A673 (cell line): Measurements from ENCODE around the gene SEC22A. TPM values are rescaled to one million over a fixed set of nuclear protein-coding genes. Genes with fewer than 3 reads are reported as not detected.

ENCODE experiments used
- BruUV-seq: library from RNA; stranded (reverse); fragments of 400-500 nt; replicated peaks from 2 replicates; lab custom pipeline; 2021; lab: Mats Ljungman, UMichigan
- CTCF ChIA-PET: fragments of 300-600 bp; sonication (Branson Sonifier 250); formaldehyde crosslinking; loops from one replicate; lab custom pipeline; 2022; ENCODE audit warnings: antibody characterized with exemption; lab: Charles Lee
- POLR2A ChIA-PET: fragments of 300-600 bp; sonication (Branson Sonifier 250); formaldehyde crosslinking; loops from one replicate; lab custom pipeline; 2022; ENCODE audit warnings: antibody characterized with exemption; ENCODE audit not compliant: low non-redundant PET; lab: Charles Lee
- DNase-seq: peaks from one replicate; pipeline ENCODE4 v3.0.0-alpha.2; 2015; ENCODE audit warnings: low spot score
- H3K27ac ChIP-seq: fragments of 200-600 bp; sonication (generic); 2 replicates; pipeline ENCODE4 v1.5.1; 2016; ENCODE audit warnings: mixed run types, low read depth, mild to moderate bottlenecking, mixed read lengths, antibody characterized with exemption, low read length; ENCODE audit not compliant: poor library complexity, severe bottlenecking
- H3K27me3 ChIP-seq: fragments of 200-600 bp; sonication (generic); replicated peaks from 2 replicates; pipeline ENCODE4 v1.6.1; 2017; ENCODE audit warnings: mixed run types, low read depth, mild to moderate bottlenecking, mixed read lengths, antibody characterized with exemption, low read length; ENCODE audit not compliant: insufficient read depth, poor library complexity
- H3K36me3 ChIP-seq: fragments of 200-600 bp; sonication (generic); 2 replicates; pipeline ENCODE4 v1.6.1; 2016; ENCODE audit warnings: mixed run types, mild to moderate bottlenecking, mixed read lengths, antibody characterized with exemption, low read length; ENCODE audit not compliant: insufficient read depth, poor library complexity, severe bottlenecking
- H3K4me1 ChIP-seq: fragments of 200-600 bp; sonication (generic); 2 replicates; pipeline ENCODE4 v1.6.1; 2017; ENCODE audit warnings: mixed run types, mild to moderate bottlenecking, mixed read lengths, antibody characterized with exemption, low read length; ENCODE audit not compliant: insufficient read depth, poor library complexity, severe bottlenecking
- H3K4me3 ChIP-seq: fragments of 200-600 bp; sonication (generic); 2 replicates; pipeline ENCODE4 v1.5.1; 2016; ENCODE audit warnings: low read depth, mixed run types, mild to moderate bottlenecking, mixed read lengths, low read length; ENCODE audit not compliant: poor library complexity, severe bottlenecking
- H3K9me3 ChIP-seq: fragments of 200-600 bp; sonication (generic); 2 replicates; pipeline ENCODE4 v1.6.1; 2016; ENCODE audit warnings: mixed run types, low read depth, mild to moderate bottlenecking, mixed read lengths, antibody characterized with exemption, low read length; ENCODE audit not compliant: poor library complexity, severe bottlenecking
- CTCF ChIP-seq: fragments of 300-800, 200-600 bp; sonication (generic); conservative IDR thresholded peaks from 2 replicates; pipeline ENCODE4 v1.5.1; 2017; ENCODE audit warnings: low read depth, mild to moderate bottlenecking, antibody characterized with exemption, low read length, moderate library complexity, mixed read lengths
- EZH2 ChIP-seq: fragments of 200-600 bp; sonication (generic); IDR thresholded peaks from 2 replicates; pipeline ENCODE4 v1.6.1; 2017; ENCODE audit warnings: borderline replicate concordance, low read depth, mild to moderate bottlenecking, mixed read lengths, antibody characterized with exemption, low read length; ENCODE audit not compliant: poor library complexity, severe bottlenecking
- intact Hi-C: fragments of 100-400 bp; cut with micrococcal nuclease; formaldehyde crosslinking; loops from one replicate; pipeline ENCODE4 v1.10.0; 2022; ENCODE audit not compliant: unreplicated experiment
- total RNA-seq: library from RNA; stranded (reverse); gene quantifications from 2 replicates; pipeline ENCODE4 v1.2.3, GENCODE V29; 2021

Gene SEC22A
- total RNA-seq, 1 experiment from 2014 or later = 21.6 TPM

- Histone ChIP-seq H3K4me3 (no peak overlapping the region), H3K4me1 (no peaks in the 10 kb centered on the region), H3K27ac (no peak overlapping the region), H3K27me3 (peaks cover 8% of the 10 kb centered on the region), H3K36me3 (no peaks in the 10 kb centered on the region), H3K9me3 (no peaks in the 10 kb centered on the region)
- TF ChIP-seq EZH2 (no peak), CTCF (no peak)
- ChIA-PET POLR2A (no interaction called here), CTCF (no interaction called here)
- BruUV-seq = no TSS peak
- DNase-seq = no peak
- intact Hi-C loops = no loop called here
Measured at GRCh38 chr3:123294296-123294938, 92.7 kb downstream of the SEC22A start.

- Histone ChIP-seq H3K27ac (no peak overlapping the region), H3K4me1 (no peaks in the 10 kb centered on the region), H3K36me3 (no peaks in the 10 kb centered on the region), H3K4me3 (no peak overlapping the region), H3K27me3 (peaks cover 8% of the 10 kb centered on the region), H3K9me3 (no peaks in the 10 kb centered on the region)
- CTCF ChIA-PET = no interaction called here
- POLR2A ChIA-PET = no interaction called here
- TF ChIP-seq EZH2 = no peak
- TF ChIP-seq CTCF = no peak
- BruUV-seq = no TSS peak
- intact Hi-C loops = no loop called here
- no peak for DNase-seq
Measured at GRCh38 chr3:123295171-123295900, 93.6 kb downstream of the SEC22A start.

GRCh38 chr3:123295901-123296250 is 94.1 kb downstream of the SEC22A start:
- no TSS peak for BruUV-seq
- DNase-seq = no peak
- no peaks in the 10 kb centered on the region for H3K9me3 ChIP-seq
- intact Hi-C loops = no loop called here
- TF ChIP-seq CTCF = no peak
- no peak for TF ChIP-seq EZH2
- H3K4me1 ChIP-seq = no peaks in the 10 kb centered on the region
- H3K36me3 ChIP-seq = no peaks in the 10 kb centered on the region
- H3K27me3 ChIP-seq = peaks cover 8% of the 10 kb centered on the region
- no peak overlapping the region for H3K4me3 ChIP-seq
- no peak overlapping the region for H3K27ac ChIP-seq
- POLR2A ChIA-PET = no interaction called here
- CTCF ChIA-PET = no interaction called here
